Gastrocnemius medialis (tissue), 4 donors: Measurements from ENCODE around the gene CCDC187. TPM values are rescaled to one million over a fixed set of nuclear protein-coding genes. Genes with fewer than 3 reads are reported as not detected.

Experiments used
- ATAC-seq, 2 donors: fragments of 150-250 bp; one replicate each; pipeline ENCODE4 v1.9.1; 2016
- DNase-seq, 2 donors: peaks; one replicate each; pipeline ENCODE4 v3.0.0-alpha.2; 2019
- H3K27ac ChIP-seq, 4 donors: fragments of 200-600 bp; sonication (generic); 1 replicate in 1 of 4; 2 replicates in 3 of 4; pipeline ENCODE4 v1.5.1; 2016 to 2018; ENCODE audit warnings: mild to moderate bottlenecking in 2 of 4, moderate library complexity in 1 of 4
- H3K27me3 ChIP-seq, 3 donors: fragments of 200-600 bp; sonication (generic) in 2 of 3; 1 replicate in 1 of 3; 2 replicates in 2 of 3; pipeline versions ENCODE4 v1.5.1 to v1.6.0; 2016 to 2019; ENCODE audit warnings: mild to moderate bottlenecking in 1 of 3, moderate library complexity in 1 of 3
- H3K36me3 ChIP-seq, 2 donors: fragments of 200-600 bp; sonication (generic) in 1 of 2; one replicate each; pipeline ENCODE4 v1.5.1; 2017 to 2018
- H3K4me1 ChIP-seq, 2 donors: fragments of 200-600 bp; sonication (generic) in 1 of 2; one replicate each; pipeline ENCODE4 v1.5.1; 2016 to 2017; ENCODE audit warnings: mild to moderate bottlenecking in 2 of 2
- H3K4me3 ChIP-seq, 4 donors: fragments of 200-600 bp; sonication (generic) in 3 of 4; 1 replicate in 1 of 4; 2 replicates in 3 of 4; pipeline ENCODE4 v1.5.1; 2016 to 2019; ENCODE audit warnings: mild to moderate bottlenecking in 2 of 4
- H3K9me3 ChIP-seq, 3 donors: fragments of 200-600 bp; sonication (generic) in 2 of 3; 1 replicate in 1 of 3; 2 replicates in 2 of 3; pipeline ENCODE4 v1.5.1; 2016 to 2019
- POLR2A ChIP-seq, 2 donors: fragments of 450-650 bp; IDR thresholded peaks; one replicate each; pipeline ENCODE4 v1.6.1; 2017; ENCODE audit warnings: antibody characterized with exemption in 2 of 2, mild to moderate bottlenecking in 2 of 2, moderate library complexity in 2 of 2
- in situ Hi-C, 4 donors: fragments of 200-750 bp; cut with MboI; loops; one replicate each; pipeline versions ENCODE4 v1.15.0 to v1.8.0; 2017; ENCODE audit warnings: low sequenced_read_pairs in 4 of 4
- intact Hi-C: fragments of 100-400 bp; cut with DNase I; formaldehyde crosslinking; loops from one replicate; pipeline ENCODE4 v1.15.1; 2023; ENCODE audit warnings: low total_unique reads
- total RNA-seq, 4 donors: library from RNA; depleted of rRNA; stranded (reverse); fragments of >200 nt; gene quantifications; one replicate each; pipeline versions ENCODE4 v1.1.0 to v1.2.3, GENCODE V29; 2016
- TF ChIP-seq, protein P1 (sequence below), 5 experiments: fragments of 450-650 bp in 3 of 5; fragments of 200-600 bp in 2 of 5; sonication (generic) in 2 of 5; IDR thresholded peaks in 4 of 5; conservative IDR thresholded peaks in 1 of 5; 1 replicate in 4 of 5; 2 replicates in 1 of 5; pipeline ENCODE4 v1.5.1; 2016 to 2019; ENCODE audit warnings: antibody characterized with exemption in 5 of 5, mild to moderate bottlenecking in 3 of 5, moderate library complexity in 3 of 5

The CCDC187 gene
- total RNA-seq, 4 donors from 2014 or later, result not detected

DNA sequence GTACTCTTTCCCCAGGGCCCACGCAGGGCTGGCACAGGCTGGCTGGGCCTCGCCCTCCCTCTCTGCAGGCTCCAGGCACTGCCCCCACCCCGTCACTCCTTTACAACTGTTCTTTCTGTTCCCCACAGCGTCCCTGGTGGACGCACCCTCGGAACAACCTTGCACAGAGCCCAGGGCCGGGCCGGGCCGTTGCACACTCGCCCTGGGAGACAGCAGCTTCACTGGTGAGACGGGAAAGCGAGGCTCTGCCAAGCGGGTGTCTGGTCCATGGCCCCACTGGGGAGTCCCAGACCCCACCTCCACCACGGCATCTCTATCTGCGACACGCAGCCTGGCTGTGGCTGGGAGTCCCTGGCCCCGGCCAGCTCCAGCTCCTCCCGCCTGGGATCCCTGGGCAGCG, 39.9 kb downstream of the CCDC187 start:
- H3K4me1 ChIP-seq, result peaks cover 3 to 4% of the 10 kb centered on the region in 2 donors
- in situ Hi-C loops, result no loop called here
- no peak for TF ChIP-seq POLR2A (IDR thresholded peaks at IDR 0.05)
- TF ChIP-seq, protein P1, sequence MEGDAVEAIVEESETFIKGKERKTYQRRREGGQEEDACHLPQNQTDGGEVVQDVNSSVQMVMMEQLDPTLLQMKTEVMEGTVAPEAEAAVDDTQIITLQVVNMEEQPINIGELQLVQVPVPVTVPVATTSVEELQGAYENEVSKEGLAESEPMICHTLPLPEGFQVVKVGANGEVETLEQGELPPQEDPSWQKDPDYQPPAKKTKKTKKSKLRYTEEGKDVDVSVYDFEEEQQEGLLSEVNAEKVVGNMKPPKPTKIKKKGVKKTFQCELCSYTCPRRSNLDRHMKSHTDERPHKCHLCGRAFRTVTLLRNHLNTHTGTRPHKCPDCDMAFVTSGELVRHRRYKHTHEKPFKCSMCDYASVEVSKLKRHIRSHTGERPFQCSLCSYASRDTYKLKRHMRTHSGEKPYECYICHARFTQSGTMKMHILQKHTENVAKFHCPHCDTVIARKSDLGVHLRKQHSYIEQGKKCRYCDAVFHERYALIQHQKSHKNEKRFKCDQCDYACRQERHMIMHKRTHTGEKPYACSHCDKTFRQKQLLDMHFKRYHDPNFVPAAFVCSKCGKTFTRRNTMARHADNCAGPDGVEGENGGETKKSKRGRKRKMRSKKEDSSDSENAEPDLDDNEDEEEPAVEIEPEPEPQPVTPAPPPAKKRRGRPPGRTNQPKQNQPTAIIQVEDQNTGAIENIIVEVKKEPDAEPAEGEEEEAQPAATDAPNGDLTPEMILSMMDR (IDR thresholded peaks at IDR 0.05 in 4 of 5, conservative IDR thresholded peaks at IDR 0.05 in 1 of 5), result no peak
- intact Hi-C loops, result no loop called here
- H3K36me3 ChIP-seq, result no peaks in the 10 kb centered on the region
- DNase-seq (no peak), ATAC-seq (no peak)
- no peaks in the 10 kb centered on the region for H3K9me3 ChIP-seq
- peaks cover 14 to 18% (median 14%) of the 10 kb centered on the region in 3 donors for H3K27me3 ChIP-seq
- no peak overlapping the region for H3K27ac ChIP-seq
- H3K4me3 ChIP-seq, result no peak overlapping the region

DNA sequence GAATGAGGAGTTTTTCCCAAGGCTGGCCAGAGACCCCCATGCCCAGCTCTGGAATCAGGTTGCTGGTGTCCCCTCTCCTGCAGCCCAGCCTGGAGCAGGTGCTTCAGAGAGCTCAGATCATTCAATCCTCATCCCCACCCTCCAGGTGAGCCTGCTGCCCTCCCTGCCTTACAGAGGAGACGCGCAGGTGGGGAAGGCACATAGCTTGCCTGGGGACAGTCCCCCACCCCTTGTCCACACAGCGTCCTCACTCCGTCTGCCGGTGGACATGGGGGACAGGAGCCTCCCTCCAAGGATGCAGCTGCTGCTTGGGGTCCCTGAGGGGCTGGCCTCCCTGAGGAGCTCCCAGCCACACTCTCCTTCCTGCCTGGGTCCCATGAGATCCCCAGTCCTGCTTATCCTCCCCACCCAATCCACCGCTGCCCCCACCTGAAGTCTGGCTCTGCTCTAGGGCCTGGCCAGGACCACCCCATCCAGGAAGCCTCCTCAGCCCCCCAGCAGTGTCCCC, 41.2 kb downstream of the CCDC187 start:
- no peak for TF ChIP-seq POLR2A (IDR thresholded peaks at IDR 0.05)
- TF ChIP-seq, protein P1 (IDR thresholded peaks at IDR 0.05 in 4 of 5, conservative IDR thresholded peaks at IDR 0.05 in 1 of 5), result no peak
- Histone ChIP-seq H3K9me3 (no peaks in the 10 kb centered on the region), H3K27me3 (peaks cover 3 to 8% (median 4%) of the 10 kb centered on the region in 3 donors), H3K36me3 (no peaks in the 10 kb centered on the region), H3K4me1 (peaks cover 3 to 4% of the 10 kb centered on the region in 2 donors), H3K27ac (no peak overlapping the region), H3K4me3 (no peak overlapping the region)
- in situ Hi-C loops, result no loop called here
- intact Hi-C loops, result no loop called here
- no peak for ATAC-seq
- DNase-seq, result no peak

DNA sequence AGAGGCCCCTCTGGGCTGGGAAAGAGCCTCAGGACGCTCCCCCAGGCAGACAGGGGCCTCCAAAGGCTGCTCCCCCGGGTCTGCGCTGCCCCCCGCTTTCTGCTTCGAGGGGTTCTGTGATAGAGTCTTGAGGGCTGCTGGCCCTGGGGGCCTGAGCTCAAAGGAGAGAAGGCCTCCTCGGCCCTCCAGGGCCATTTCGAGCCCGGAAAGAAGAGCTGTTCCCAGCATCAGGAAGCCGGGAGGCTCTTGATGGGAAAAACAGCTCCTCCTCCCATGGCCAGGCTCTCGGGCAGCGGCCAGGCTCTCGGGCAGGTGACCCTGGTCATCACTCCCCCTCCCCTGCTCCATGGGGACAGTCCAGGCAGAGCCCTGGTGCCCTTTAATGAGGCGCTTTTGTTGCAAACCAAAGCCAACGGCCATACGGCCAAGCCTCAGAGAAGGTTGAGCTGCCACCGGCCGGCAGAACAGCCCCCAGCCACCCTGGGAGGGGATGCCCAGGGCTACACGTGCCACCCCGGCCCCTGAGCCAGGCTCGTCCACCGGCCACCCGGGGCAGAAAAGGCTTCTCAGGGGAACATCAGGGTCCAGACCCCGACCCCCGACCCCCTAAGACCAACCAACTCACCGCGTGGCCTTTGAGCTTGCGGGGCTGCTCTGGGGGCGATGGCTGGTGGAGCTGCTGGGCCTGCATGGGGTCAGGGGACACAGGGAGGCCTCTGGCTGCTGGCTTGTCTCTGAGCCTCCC, 42.0 kb downstream of the CCDC187 start:
- H3K27ac ChIP-seq, result no peak overlapping the region
- TF ChIP-seq, protein P1 (IDR thresholded peaks at IDR 0.05 in 4 of 5, conservative IDR thresholded peaks at IDR 0.05 in 1 of 5), result no peak
- no peak for TF ChIP-seq POLR2A (IDR thresholded peaks at IDR 0.05)
- H3K4me1 ChIP-seq, result no peaks in the 10 kb centered on the region
- peaks cover 0 to 6% (median 0%) of the 10 kb centered on the region in 3 donors for H3K27me3 ChIP-seq
- H3K9me3 ChIP-seq, result no peaks in the 10 kb centered on the region
- DNase-seq, result no peak
- in situ Hi-C loops (no loop called here), intact Hi-C loops (no loop called here)
- H3K36me3 ChIP-seq, result no peaks in the 10 kb centered on the region
- no peak overlapping the region for H3K4me3 ChIP-seq
- no peak for ATAC-seq

DNA sequence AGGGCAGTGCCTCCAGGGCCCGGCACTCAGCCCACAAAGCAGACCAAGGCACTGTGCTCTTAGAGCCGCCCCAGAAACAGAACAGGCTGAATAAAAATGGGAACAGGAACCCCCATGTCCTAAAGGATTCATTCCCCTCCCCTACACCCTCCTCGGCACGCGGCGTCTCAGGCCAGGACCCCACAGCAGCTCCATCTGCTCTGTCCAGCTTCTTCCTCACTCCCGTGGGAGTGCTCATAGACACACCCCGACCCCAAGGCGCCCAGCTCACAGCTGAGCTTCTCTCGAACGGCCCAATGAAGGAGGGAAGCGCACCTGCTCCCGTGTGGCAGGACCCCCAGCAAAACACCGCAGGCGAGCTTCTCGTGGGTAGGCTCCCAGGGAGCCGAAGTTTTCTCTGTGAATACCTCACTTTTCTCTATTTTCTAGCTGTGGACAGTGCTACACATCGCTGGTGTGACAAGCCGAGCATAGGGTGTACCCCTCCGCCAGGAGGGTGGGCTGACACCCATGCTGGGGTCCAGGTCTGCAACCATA, 42.9 kb downstream of the CCDC187 start:
- in situ Hi-C loops (no loop called here), intact Hi-C loops (no loop called here)
- Histone ChIP-seq H3K27me3 (peaks cover 2 to 10% (median 7%) of the 10 kb centered on the region in 3 donors), H3K4me3 (no peak overlapping the region), H3K4me1 (no peaks in the 10 kb centered on the region), H3K27ac (no peak overlapping the region), H3K9me3 (no peaks in the 10 kb centered on the region), H3K36me3 (no peaks in the 10 kb centered on the region)
- ATAC-seq (no peak), DNase-seq (no peak)
- no peak for TF ChIP-seq POLR2A (IDR thresholded peaks at IDR 0.05)
- TF ChIP-seq, protein P1 (IDR thresholded peaks at IDR 0.05 in 4 of 5, conservative IDR thresholded peaks at IDR 0.05 in 1 of 5), result no peak
